Smooth muscle cell (in vitro differentiated cells): ENCODE results near the gene SLC25A51. TPM values are rescaled to one million over a fixed set of nuclear protein-coding genes. Genes with fewer than 3 reads are reported as not detected.

Experiments used
- DNase-seq: peaks from one replicate; lab custom pipeline; 2025; ENCODE audit not compliant: unreplicated experiment; lab: John Stamatoyannopoulos, UW
- H2AFZ ChIP-seq: fragments of 200-600 bp; sonication (generic); 2 replicates; pipeline ENCODE4 v1.6.0; 2016; ENCODE audit warnings: antibody characterized with exemption, low read depth, mild to moderate bottlenecking
- H3F3A ChIP-seq: fragments of 200-600 bp; sonication (generic); 2 replicates; pipeline ENCODE4 v1.6.0; 2017; ENCODE audit warnings: antibody characterized with exemption, low read depth
- H3K27ac ChIP-seq: fragments of 200-600 bp; sonication (generic); 2 replicates; pipeline ENCODE4 v1.5.1; 2016; ENCODE audit warnings: low read depth, mild to moderate bottlenecking
- H3K27me3 ChIP-seq: fragments of 200-600 bp; sonication (generic); 2 replicates; pipeline ENCODE4 v1.6.1; 2016; ENCODE audit warnings: low read depth, mild to moderate bottlenecking
- H3K36me3 ChIP-seq: fragments of 200-600 bp; sonication (generic); 2 replicates; pipeline ENCODE4 v1.5.1; 2016; ENCODE audit warnings: low read depth
- H3K4me1 ChIP-seq: fragments of 200-600 bp; sonication (generic); 2 replicates; pipeline ENCODE4 v1.5.1; 2016; ENCODE audit warnings: low read depth
- H3K4me2 ChIP-seq: fragments of 200-600 bp; sonication (generic); 2 replicates; pipeline ENCODE4 v1.6.0; 2016; ENCODE audit warnings: mild to moderate bottlenecking
- H3K4me3 ChIP-seq: fragments of 200-600 bp; sonication (generic); 2 replicates; pipeline ENCODE4 v1.5.1; 2016; ENCODE audit warnings: mild to moderate bottlenecking
- H3K79me2 ChIP-seq: fragments of 200-600 bp; sonication (generic); 2 replicates; pipeline ENCODE4 v1.6.0; 2016; ENCODE audit warnings: low read depth, mild to moderate bottlenecking
- H3K9ac ChIP-seq: fragments of 200-600 bp; sonication (generic); 2 replicates; pipeline ENCODE4 v1.6.0; 2016; ENCODE audit warnings: low read depth
- H3K9me3 ChIP-seq: fragments of 200-600 bp; sonication (generic); replicated peaks from 2 replicates; pipeline ENCODE4 v1.5.1; 2016; ENCODE audit warnings: low read depth
- H4K20me1 ChIP-seq: fragments of 200-600 bp; sonication (generic); 2 replicates; pipeline ENCODE4 v1.6.0; 2016; ENCODE audit warnings: low read depth
- WGBS: methylation state at CpG from one replicate; pipeline ENCODE4 v1.1.7; 2016; ENCODE audit warnings: low lambda C conversion rate; 5-methylcytosine and 5-hydroxymethylcytosine counted together
- polyA plus RNA-seq: library from polyadenylated mRNA; unstranded; fragments of >200 nt; fragmentation: Nextera tagmentation; extraction: Ambion mirVana; gene quantifications from 2 replicates; pipeline ENCODE4 v1.2.1, GENCODE V29; 2016
- total RNA-seq: library from RNA; depleted of rRNA; stranded (reverse); fragments of >200 nt; gene quantifications from 2 replicates; pipeline ENCODE4 v1.2.3, GENCODE V29; 2014
- TF ChIP-seq, protein P1 (sequence below): fragments of 200-600 bp; sonication (generic); IDR thresholded peaks from 2 replicates; pipeline ENCODE4 v1.5.1; 2017; ENCODE audit warnings: borderline replicate concordance, mild to moderate bottlenecking, antibody characterized with exemption; ENCODE audit not compliant: insufficient read depth, poor library complexity, severe bottlenecking

SLC25A51 gene
- total and polyA plus RNA-seq, 2 experiments from 2014 or later: 6.5 to 32.0 TPM

DNA sequence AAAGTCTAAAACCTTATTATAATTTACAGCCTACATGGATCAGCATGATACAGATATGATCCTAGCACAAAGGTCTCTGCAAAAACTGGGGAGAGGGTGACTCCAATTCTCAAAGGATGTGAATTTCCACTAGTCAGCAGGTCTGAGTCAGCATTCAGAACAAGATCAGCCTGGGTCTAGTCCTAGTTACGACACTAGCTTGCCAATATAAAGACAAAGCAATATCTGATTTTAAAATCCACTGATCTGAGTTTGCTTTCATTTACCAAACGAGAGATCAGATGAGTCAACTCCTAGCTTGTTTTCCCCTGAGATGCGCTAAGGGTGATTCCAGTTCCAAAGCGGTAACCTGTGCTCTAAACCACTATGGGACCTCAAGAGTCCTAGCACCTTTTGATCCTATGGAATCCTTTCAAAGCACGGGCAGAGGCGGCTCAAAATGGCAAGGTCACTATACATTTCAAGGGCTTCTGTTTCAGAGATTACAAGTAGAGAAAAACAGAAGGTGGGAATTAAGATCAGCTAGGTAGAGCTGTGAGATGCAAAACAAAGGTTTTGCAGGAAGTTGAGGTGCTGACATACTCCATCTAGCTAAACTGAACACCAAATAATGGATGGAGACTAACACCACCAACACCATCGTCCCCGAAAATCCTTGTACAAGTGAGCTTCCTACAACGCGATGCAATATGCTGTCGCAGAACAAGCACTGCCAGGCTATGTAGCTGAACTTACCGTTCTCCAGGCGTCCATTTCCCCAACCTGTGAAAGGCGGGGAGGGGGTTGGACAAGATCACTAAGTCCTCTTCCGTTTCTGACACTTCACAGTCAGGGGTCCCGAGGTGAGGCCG lies 906 bp downstream of the SLC25A51 start:
- H4K20me1 ChIP-seq: peaks cover 24% of the 10 kb centered on the region
- no peak for DNase-seq
- peak overlapping the region; percentile 49 for H3K27ac ChIP-seq
- no peaks in the 10 kb centered on the region for H3K9me3 ChIP-seq
- no peaks in the 10 kb centered on the region for H3F3A ChIP-seq
- H3K4me2 ChIP-seq: peak overlapping the region; percentile 85
- H3K4me3 ChIP-seq: peak overlapping the region; percentile 77
- peaks cover 28% of the 10 kb centered on the region for H3K79me2 ChIP-seq
- peaks cover 8% of the 10 kb centered on the region for H3K4me1 ChIP-seq
- H3K9ac ChIP-seq: peak overlapping the region; percentile 54
- 3% methylated on average over 17 of the region's 17 CpGs for WGBS
- H3K36me3 ChIP-seq: no peaks in the 10 kb centered on the region
- peak overlapping the region; percentile 88 for H2AFZ ChIP-seq
- no peaks in the 10 kb centered on the region for H3K27me3 ChIP-seq
- TF ChIP-seq, protein P1, sequence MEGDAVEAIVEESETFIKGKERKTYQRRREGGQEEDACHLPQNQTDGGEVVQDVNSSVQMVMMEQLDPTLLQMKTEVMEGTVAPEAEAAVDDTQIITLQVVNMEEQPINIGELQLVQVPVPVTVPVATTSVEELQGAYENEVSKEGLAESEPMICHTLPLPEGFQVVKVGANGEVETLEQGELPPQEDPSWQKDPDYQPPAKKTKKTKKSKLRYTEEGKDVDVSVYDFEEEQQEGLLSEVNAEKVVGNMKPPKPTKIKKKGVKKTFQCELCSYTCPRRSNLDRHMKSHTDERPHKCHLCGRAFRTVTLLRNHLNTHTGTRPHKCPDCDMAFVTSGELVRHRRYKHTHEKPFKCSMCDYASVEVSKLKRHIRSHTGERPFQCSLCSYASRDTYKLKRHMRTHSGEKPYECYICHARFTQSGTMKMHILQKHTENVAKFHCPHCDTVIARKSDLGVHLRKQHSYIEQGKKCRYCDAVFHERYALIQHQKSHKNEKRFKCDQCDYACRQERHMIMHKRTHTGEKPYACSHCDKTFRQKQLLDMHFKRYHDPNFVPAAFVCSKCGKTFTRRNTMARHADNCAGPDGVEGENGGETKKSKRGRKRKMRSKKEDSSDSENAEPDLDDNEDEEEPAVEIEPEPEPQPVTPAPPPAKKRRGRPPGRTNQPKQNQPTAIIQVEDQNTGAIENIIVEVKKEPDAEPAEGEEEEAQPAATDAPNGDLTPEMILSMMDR: no peak

DNA sequence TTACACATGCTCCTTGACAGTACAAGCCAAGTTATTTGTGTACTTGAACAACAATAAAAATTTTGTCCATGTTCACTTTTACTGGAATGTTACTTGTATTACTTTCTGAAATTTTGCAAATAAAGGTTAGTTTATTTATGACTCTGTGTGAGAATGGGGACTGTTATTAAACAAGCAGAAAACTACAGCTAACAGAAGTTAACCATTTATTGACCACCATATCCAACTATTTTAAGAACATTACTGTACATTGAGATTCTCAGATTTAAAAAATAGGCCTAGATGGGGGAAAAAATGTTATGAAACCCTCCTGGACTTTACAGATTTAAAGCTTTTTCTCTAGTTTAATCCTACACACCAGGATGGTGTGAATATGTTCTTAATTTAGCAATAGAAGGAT lies 1.8 kb downstream of the SLC25A51 start:
- H3K36me3 ChIP-seq: no peaks in the 10 kb centered on the region
- TF ChIP-seq, protein P1: no peak
- no peak overlapping the region for H2AFZ ChIP-seq
- peak overlapping the region; percentile 85 for H3K4me2 ChIP-seq
- DNase-seq: no peak
- H3K27me3 ChIP-seq: no peaks in the 10 kb centered on the region
- peaks cover 24% of the 10 kb centered on the region for H4K20me1 ChIP-seq
- no peak overlapping the region for H3K27ac ChIP-seq
- peaks cover 28% of the 10 kb centered on the region for H3K79me2 ChIP-seq
- no peaks in the 10 kb centered on the region for H3F3A ChIP-seq
- H3K4me3 ChIP-seq: peak overlapping the region; percentile 77
- no peak overlapping the region for H3K9ac ChIP-seq
- H3K9me3 ChIP-seq: no peaks in the 10 kb centered on the region
- peaks cover 8% of the 10 kb centered on the region for H3K4me1 ChIP-seq

DNA sequence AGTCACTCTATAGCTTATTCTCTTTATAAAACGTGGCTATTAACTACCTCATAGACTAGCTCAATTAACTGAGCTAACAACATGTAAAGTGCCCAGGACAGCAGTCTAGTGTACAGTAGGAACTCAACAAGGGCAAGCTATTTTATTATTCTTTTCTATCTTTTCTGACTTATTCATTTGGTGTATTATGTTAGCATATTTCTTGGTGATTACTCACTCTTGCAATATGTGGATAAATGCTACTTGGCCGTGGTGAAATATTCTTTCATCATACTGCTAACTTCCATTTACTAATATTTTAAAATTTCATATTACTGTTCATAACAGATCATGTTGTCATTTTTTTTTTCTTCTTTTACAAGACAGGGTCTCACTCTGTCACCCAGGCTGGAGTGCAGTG lies 4.9 kb downstream of the SLC25A51 start:
- Histone ChIP-seq H4K20me1 (peaks cover 27% of the 10 kb centered on the region), H3F3A (no peaks in the 10 kb centered on the region), H3K4me2 (no peak overlapping the region), H2AFZ (no peak overlapping the region), H3K9me3 (no peaks in the 10 kb centered on the region), H3K4me3 (no peak overlapping the region), H3K4me1 (peaks cover 8% of the 10 kb centered on the region), H3K79me2 (peaks cover 28% of the 10 kb centered on the region), H3K27me3 (no peaks in the 10 kb centered on the region), H3K36me3 (no peaks in the 10 kb centered on the region), H3K9ac (no peak overlapping the region), H3K27ac (no peak overlapping the region)
- no peak for DNase-seq
- TF ChIP-seq, protein P1: no peak
- WGBS: 89% methylated on average over 2 of the region's 2 CpGs

DNA sequence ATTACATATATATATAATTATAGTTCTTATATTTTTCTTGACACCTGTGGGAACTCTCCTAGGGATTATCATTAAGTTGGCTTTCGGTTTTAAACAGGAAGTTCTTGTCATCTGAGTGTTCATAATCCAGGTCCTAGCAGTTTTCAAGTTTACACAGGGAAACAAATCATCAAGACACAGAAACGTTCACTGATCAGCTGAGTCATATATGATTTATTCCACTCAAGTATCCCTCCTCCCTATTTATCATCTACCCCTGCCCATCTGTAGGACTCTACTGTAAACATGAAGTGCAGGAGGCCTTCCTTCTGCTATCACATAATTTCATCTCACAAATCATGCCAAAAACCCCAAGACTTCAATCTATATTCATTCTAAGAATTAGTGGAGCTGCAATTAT lies 6.3 kb downstream of the SLC25A51 start:
- Histone ChIP-seq H3K36me3 (no peaks in the 10 kb centered on the region), H4K20me1 (peaks cover 27% of the 10 kb centered on the region), H3K79me2 (peaks cover 22% of the 10 kb centered on the region), H3K4me1 (peaks cover 5% of the 10 kb centered on the region), H3K4me3 (no peak overlapping the region), H3K9me3 (no peaks in the 10 kb centered on the region), H2AFZ (no peak overlapping the region), H3K27ac (no peak overlapping the region), H3K9ac (no peak overlapping the region), H3K27me3 (no peaks in the 10 kb centered on the region), H3K4me2 (no peak overlapping the region), H3F3A (no peaks in the 10 kb centered on the region)
- 77% methylated on average over 2 of the region's 2 CpGs for WGBS
- DNase-seq: no peak
- TF ChIP-seq, protein P1: no peak
